ENCODE measurements around the gene PKP2. TPM values are rescaled to one million over a fixed set of nuclear protein-coding genes. Genes with fewer than 3 reads are reported as not detected.

PKP2 gene
- total RNA-seq, 2 experiments from 2014 or later: 0.22 to 0.31 TPM

GRCh38 chr12:32854097-32854496, 42.5 kb downstream of the PKP2 start:
- ChIA-PET POLR2A (no interaction called here), CTCF (interaction anchor here (1.3 kb wide), 1 partner anchor 10 kb away, joined by 3 read pairs; no protein-coding TSS in a partner anchor)
- no peaks in the 10 kb centered on the region for H3K4me1 ChIP-seq (ENCODE audit: insufficient read depth, low read length)
- no peak for TF ChIP-seq CTCF (IDR thresholded peaks at IDR 0.05)
- no peak overlapping the region for H3K4me3 ChIP-seq (ENCODE audit: low read length)
- no peaks in the 10 kb centered on the region for H3K9me3 ChIP-seq (ENCODE audit: control insufficient read depth in 1 of 2, insufficient read depth in 1 of 2, low read length in 2 of 2)
- Mint-ChIP-seq H3K27ac (no peak overlapping the region), H3K4me3 (no peak overlapping the region), H3K9me3 (no peaks in the 10 kb centered on the region), H3K36me3 (ENCODE audit: low read depth) (no peaks in the 10 kb centered on the region), H3K27me3 (peaks cover 2% of the 10 kb centered on the region), H3K4me1 (ENCODE audit: low read depth) (no peaks in the 10 kb centered on the region)
- no peaks in the 10 kb centered on the region for H3K36me3 ChIP-seq (ENCODE audit: insufficient read depth, low read length)
- no peak overlapping the region for H3K27ac ChIP-seq (ENCODE audit: low read depth in 1 of 2, low read length in 2 of 2)
- intact Hi-C loops (cut with DNase I, micrococcal nuclease): no loop called here
- DNase-seq: no peak
- ATAC-seq (ENCODE audit: poor library complexity): no peak
- peaks cover 0 to 2% of the 10 kb centered on the region in 2 experiments for H3K27me3 ChIP-seq (ENCODE audit: control insufficient read depth in 1 of 2, insufficient read depth in 2 of 2, low read length in 2 of 2)

GRCh38 chr12:32847287-32847686, 49.3 kb downstream of the PKP2 start:
- no peaks in the 10 kb centered on the region for H3K27me3 ChIP-seq (ENCODE audit: control insufficient read depth in 1 of 2, insufficient read depth in 2 of 2, low read length in 2 of 2)
- no peak overlapping the region for H3K27ac ChIP-seq (ENCODE audit: low read depth in 1 of 2, low read length in 2 of 2)
- DNase-seq (no peak), ATAC-seq (ENCODE audit: poor library complexity) (no peak)
- Mint-ChIP-seq H3K27ac (no peak overlapping the region), H3K36me3 (ENCODE audit: low read depth) (no peaks in the 10 kb centered on the region), H3K27me3 (peaks cover 4% of the 10 kb centered on the region), H3K4me3 (no peak overlapping the region), H3K9me3 (no peaks in the 10 kb centered on the region), H3K4me1 (ENCODE audit: low read depth) (no peaks in the 10 kb centered on the region)
- H3K9me3 ChIP-seq (ENCODE audit: control insufficient read depth in 1 of 2, insufficient read depth in 1 of 2, low read length in 2 of 2): no peaks in the 10 kb centered on the region
- no peak for TF ChIP-seq CTCF (IDR thresholded peaks at IDR 0.05)
- no peaks in the 10 kb centered on the region for H3K36me3 ChIP-seq (ENCODE audit: insufficient read depth, low read length)
- no peak overlapping the region for H3K4me3 ChIP-seq (ENCODE audit: low read length)
- no peaks in the 10 kb centered on the region for H3K4me1 ChIP-seq (ENCODE audit: insufficient read depth, low read length)
- ChIA-PET POLR2A (no interaction called here), CTCF (no interaction called here)
- intact Hi-C loops (cut with DNase I, micrococcal nuclease): no loop called here

GRCh38 chr12:32846053-32846452, 50.5 kb downstream of the PKP2 start:
- TF ChIP-seq CTCF (IDR thresholded peaks at IDR 0.05): no peak
- H3K27me3 Mint-ChIP-seq: peaks cover 4% of the 10 kb centered on the region
- no peak overlapping the region for H3K4me3 ChIP-seq (ENCODE audit: low read length)
- no peaks in the 10 kb centered on the region for H3K27me3 ChIP-seq (ENCODE audit: control insufficient read depth in 1 of 2, insufficient read depth in 2 of 2, low read length in 2 of 2)
- no peak overlapping the region for H3K27ac ChIP-seq (ENCODE audit: low read depth in 1 of 2, low read length in 2 of 2)
- no peaks in the 10 kb centered on the region for H3K9me3 ChIP-seq (ENCODE audit: control insufficient read depth in 1 of 2, insufficient read depth in 1 of 2, low read length in 2 of 2)
- no peaks in the 10 kb centered on the region for H3K36me3 ChIP-seq (ENCODE audit: insufficient read depth, low read length)
- H3K27ac Mint-ChIP-seq: no peak overlapping the region
- ChIA-PET CTCF (no interaction called here), POLR2A (no interaction called here)
- no peak overlapping the region for H3K4me3 Mint-ChIP-seq
- no peaks in the 10 kb centered on the region for H3K9me3 Mint-ChIP-seq
- intact Hi-C loops (cut with DNase I, micrococcal nuclease): no loop called here
- ATAC-seq (ENCODE audit: poor library complexity) (no peak), DNase-seq (no peak)
- H3K36me3 Mint-ChIP-seq (ENCODE audit: low read depth): no peaks in the 10 kb centered on the region
- no peaks in the 10 kb centered on the region for H3K4me1 ChIP-seq (ENCODE audit: insufficient read depth, low read length)
- H3K4me1 Mint-ChIP-seq (ENCODE audit: low read depth): no peaks in the 10 kb centered on the region

Data from CD4-positive, alpha-beta T cell (primary cell).